Suppressor macrophage treated with lipopolysaccharide for 1 hour (primary cell): ENCODE results near the gene ZBED5.
A peak's percentile ranks its signal among the peaks of the same experiment; 100 is the strongest.
"Not testable (repeated sequence)": the region's sequence is repeated elsewhere in the genome, so short reads cannot be mapped to it uniquely, and the experiment has no call there.

Experiments used
- DNase-seq, 3 donors: peaks; one replicate each; pipeline ENCODE4 v3.0.0-alpha.2; 2020 to 2022

ZBED5 gene

GRCh38 chr11:10857709-10858438 lies at the start of gene ZBED5:
TSS of gene ZBED5 (minus strand) at chr11:10858053. CDS start at chr11:10854945, 3,108 bp downstream.
- DNase-seq = peak; percentile 97 to 99 (median 98)

GRCh38 chr11:10906521-10906920 lies 48.7 kb upstream of the ZBED5 start:
- DNase-seq = no peak

- peak in 1 of 3 donors; percentile 30 for DNase-seq
Observed at GRCh38 chr11:10902301-10903063, 44.6 kb upstream of the ZBED5 start.

- DNase-seq = peak; percentile 42 to 52 (median 46)
Observed at GRCh38 chr11:10900681-10901415, 43.0 kb upstream of the ZBED5 start.

- peak in 2 of 3 donors; percentile 55 to 58 for DNase-seq
Observed at GRCh38 chr11:10899121-10899830, 41.4 kb upstream of the ZBED5 start.

- DNase-seq = no peak
Observed at GRCh38 chr11:10898763-10899025, 40.8 kb upstream of the ZBED5 start.

GRCh38 chr11:10898003-10898762 lies 40.3 kb upstream of the ZBED5 start:
- peak; percentile 91 to 96 (median 94) for DNase-seq

- no peak for DNase-seq
Observed at GRCh38 chr11:10897150-10897549, 39.3 kb upstream of the ZBED5 start.

GRCh38 chr11:10896493-10896892 lies 38.6 kb upstream of the ZBED5 start:
- no peak for DNase-seq

GRCh38 chr11:10895285-10895684 lies 37.4 kb upstream of the ZBED5 start:
- no peak for DNase-seq

GRCh38 chr11:10894666-10895065 lies 36.8 kb upstream of the ZBED5 start:
- no peak for DNase-seq

GRCh38 chr11:10893714-10894151 lies 35.9 kb upstream of the ZBED5 start:
- DNase-seq = no peak

GRCh38 chr11:10892250-10892649 lies 34.4 kb upstream of the ZBED5 start:
- peak; percentile 60 to 81 (median 75) for DNase-seq

- DNase-seq = peak; percentile 33 to 70 (median 57)
Observed at GRCh38 chr11:10891151-10891720, 33.4 kb upstream of the ZBED5 start.

- not testable (repeated sequence) for DNase-seq
Observed at GRCh38 chr11:10890083-10890482, 32.2 kb upstream of the ZBED5 start.

- DNase-seq = no peak
Observed at GRCh38 chr11:10887307-10887706, 29.5 kb upstream of the ZBED5 start.

- DNase-seq = no peak
Observed at GRCh38 chr11:10886652-10887250, 28.9 kb upstream of the ZBED5 start.

- no peak for DNase-seq
Observed at GRCh38 chr11:10885703-10886363, 28.0 kb upstream of the ZBED5 start.

- DNase-seq = not testable (repeated sequence)
Observed at GRCh38 chr11:10884292-10884691, 26.4 kb upstream of the ZBED5 start.

GRCh38 chr11:10881892-10882291 lies 24.0 kb upstream of the ZBED5 start:
- DNase-seq = no peak
